Activated gamma-delta T cell treated with anti-CD3 and anti-CD28 coated beads, Interleukin-2, amount 50 U/mL, for 16 hours (primary cell): ENCODE data around the gene AP4B1.

Experiments
- DNase-seq: peaks from one replicate; pipeline ENCODE4 v3.0.0-alpha.2; 2020; ENCODE audit warnings: low read depth

The AP4B1 gene

DNA sequence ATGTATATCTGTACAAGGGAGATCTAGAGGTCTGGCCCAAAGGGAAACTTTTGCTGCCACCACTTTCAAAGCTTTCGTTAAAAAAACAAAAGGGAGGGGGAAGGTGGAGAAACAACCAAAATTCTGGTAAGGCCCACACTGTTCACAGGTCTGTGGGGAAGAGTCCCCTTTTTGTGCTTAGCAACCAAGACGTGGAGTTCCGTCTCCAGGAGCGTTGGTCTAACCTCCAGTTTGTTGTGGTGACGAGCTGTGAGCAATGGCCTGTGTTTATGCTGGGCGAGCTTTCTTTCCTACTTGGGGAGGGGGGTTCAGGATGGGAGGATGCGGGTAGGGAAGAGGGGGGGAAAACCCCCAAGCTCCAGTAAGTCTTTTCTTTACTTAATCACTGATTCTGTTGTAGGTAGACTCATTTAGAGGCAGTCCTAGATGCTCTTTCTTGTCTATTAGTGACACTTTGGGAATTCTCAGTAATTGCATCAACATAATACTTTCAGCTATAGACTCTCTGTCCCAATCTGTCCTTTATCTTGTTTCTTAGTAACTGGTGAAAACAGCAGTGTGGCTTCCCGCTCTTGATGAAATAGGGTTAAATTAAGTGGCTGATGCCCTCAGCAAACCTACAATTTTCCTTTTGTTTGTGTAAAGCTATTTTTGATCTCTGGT is 26.0 kb upstream of the AP4B1 start:
- peak; percentile 59 for DNase-seq

DNA sequence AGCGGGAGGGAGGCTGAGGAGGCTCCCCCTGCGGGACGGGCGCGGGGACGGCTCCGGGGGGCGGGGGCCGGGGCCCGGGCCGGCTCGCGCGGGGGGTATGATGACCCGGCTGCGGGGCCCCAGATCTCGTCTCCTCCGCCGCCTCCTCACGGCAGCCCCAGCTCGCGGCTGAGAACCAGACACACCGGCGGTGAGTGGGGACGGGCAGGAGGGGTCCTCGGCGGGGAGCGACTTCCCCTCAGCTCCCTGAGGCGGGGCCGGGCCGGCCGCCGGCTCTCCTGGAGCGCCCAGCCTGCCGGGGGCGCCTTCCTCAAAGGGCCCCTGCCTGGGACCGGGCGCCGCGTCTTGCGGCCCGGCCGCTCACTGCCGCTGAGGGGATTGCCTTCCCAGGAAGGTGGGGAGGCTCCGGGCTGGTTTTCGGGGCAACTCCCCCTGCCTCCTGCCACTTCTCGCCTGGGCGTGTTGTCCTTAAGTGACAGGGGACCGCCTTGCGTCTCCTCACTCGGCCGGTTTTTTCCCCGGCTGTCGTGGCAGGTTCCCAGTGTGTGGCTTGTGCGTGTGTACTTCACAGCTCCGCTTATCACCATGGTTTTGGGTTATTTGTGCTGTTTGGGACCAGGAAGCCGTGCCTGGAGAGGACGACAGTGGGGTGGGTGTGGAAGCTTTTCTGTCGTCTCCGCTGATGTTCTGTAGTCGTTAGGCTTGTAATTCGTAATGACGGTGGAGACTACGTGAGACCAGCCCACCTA is 25.3 kb upstream of the AP4B1 start:
- peak; percentile 50 for DNase-seq

DNA sequence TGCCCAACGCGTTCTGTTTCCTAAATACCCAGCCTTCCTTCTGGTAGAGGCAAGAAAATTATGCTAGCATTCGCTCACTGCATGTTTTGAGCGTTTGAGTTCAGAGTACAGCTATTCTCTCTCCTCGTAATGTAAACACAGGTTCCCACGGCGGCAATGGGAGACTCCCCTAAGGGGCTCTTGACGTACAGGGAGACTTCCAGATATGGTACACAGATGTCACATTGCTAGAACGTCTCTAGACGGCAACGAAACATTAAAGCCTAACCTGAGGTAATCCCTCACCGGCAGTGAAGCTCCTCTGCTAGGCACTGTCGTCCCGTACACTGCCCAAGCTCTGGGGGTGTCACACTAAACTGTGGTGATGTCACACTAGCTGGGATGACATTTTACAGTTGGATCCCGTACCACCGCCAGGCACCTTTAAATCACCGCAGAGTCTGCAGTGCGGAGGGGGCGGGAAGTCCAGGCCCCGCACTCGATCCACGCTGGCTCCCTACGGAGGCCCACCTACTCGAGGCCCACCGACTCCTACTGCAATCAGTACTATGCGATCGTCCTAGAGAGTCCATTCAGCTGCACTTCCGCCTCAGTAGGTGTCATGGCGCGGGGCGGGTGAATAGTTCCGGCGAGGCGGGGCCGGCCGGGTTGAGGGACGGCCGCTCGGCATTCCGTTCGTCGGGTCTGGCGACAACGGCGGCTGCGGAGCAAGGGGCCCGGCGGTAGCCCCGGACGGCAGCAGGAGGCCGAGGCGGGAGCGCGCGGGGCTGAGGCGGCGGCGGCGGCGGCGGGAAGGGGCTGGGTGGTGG is 24.5 kb upstream of the AP4B1 start, which contains the start of gene HIPK1:
HIPK1 (plus strand) TSS at position 384 of the 809 bp plus-strand sequence.
- peak; percentile 87 for DNase-seq

DNA sequence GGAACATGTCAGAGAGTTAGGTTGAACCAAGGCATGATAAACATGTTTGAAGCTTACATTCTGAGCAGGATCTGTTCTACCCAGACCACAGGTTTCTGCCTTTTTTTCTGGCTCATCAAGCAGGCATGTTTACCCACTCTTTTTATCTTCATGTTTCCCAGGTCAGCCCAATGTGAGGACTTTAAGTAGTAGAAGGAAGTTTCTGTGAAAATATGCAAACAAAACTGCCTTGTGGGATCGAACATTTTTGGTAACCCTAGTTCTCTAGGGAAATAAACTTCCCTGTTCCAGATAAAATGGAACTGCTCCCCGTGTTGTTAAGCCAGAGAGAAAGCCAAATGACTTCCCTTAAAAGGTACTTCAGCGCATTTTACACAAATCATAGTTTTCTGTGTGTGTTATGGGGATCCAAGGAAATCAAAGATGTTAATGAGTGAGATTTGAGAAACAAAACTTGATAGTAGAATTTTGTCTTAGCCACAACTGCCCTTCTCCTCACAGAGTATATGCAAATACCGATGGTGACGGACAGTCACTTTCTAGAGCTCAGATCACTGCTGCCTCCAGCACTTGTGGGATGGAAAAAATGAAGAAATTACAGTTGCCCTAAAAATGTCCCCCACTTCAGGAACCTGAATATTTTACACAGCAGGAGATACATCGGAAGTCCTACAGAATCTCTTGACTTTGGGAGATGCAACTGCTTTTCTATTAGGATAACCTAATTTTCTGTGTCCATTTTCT is 23.8 kb upstream of the AP4B1 start:
- DNase-seq = no peak

DNA sequence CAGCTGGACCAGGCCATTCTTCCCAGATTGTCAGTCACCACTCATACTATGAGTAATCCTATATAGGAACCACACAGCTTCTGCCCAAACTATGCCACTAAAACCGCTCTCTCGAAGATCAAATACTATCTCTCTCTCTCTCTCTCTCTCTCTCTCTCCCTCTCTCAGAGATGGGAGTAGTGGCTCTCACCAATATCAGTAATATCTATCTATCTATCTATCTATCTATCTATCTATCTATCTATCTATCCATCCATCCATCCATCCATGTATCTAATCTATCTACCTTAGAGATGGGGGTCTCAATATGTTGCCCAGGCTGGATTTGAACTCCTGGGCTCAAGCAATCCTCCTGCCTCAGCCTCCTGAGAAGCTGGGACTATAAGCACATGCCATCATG is 19.9 kb upstream of the AP4B1 start:
- no peak for DNase-seq

DNA sequence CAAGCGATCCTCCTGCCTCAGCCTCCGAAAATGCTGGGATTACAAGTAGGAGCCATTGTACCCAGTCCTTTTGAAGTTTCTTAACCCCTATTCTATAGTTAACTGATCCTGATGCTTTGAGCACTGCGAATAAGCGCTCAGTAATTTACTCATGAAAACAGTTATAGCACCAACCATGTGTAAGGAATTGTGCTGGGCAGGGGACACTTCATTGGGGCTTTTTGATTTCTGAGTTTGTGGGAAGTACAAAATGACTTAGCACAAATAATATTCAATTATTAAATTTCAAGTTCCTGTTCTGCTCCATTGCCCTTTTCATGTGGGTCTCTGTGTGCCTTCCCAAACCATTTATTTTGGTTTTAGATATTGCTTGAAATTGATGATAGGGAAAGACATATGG is 18.4 kb upstream of the AP4B1 start:
- DNase-seq = no peak

DNA sequence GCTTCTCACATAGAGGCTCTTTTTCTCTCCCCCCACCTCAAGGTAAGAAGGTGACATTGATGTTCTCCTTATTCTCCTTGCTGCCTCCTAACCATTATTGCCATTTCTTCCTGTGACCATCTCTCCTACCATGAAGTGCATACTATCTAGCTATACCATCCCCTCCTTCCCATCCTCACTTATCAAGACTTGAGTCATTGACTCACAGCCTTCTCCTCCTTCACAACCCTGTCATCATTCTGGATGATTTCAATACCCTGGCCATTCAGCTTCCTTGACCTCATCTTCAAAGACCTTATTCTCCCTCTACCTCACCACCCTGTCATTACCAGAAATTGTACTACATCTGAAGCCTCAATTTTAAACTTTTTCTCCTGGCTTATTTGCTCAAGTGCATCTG is 13.6 kb upstream of the AP4B1 start:
- DNase-seq = no peak

DNA sequence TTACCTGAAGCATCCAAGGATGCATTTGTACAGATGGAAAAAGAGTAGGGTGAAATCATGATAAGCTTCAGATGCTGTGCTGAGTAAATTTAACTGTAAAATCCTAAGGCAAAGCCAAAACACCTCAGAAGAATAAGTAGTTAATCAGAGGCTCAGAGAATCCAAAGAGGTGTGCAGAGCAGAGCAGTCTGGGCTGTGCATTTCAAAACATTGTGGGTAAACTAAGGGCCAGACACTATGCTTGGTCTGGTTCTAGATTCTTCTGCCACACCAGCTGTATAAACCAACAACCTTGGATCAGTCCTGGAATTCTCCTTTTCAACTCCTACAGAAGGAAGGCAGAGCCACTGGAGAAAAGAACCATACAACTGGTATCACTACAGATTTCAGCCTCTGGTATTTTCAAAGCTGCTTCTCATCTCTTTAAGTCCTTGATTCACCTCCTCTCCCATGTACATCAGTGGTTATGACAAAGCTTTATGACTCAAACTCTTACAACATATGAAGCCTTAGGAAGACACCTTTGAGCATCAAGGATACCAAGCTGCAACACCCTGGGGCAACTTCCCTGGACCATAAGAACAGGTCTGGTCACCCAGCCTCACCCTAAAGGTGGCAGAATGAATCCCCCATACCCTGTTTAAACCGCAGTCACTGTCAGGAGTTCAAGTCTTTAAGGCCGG is 12.9 kb upstream of the AP4B1 start:
- no peak for DNase-seq

DNA sequence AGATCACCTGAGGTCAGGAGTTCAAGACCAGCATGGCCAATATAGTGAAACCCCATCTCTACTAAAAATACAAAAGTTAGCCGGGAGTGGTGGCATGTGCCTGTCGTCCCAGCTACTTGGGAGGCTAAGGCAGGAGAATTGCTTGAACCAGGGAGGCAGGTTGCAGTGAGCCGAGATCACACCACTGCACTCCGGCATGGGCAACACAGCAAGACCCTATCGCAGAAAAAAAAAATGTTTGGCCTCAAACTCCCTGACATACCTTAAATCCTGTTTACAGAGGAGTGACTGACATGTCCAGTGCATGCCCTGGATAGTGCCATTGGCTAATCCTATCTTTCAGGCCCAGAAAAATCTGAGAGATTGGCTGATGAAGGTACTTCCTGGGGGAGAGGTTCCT is 12.4 kb upstream of the AP4B1 start:
- DNase-seq = no peak

DNA sequence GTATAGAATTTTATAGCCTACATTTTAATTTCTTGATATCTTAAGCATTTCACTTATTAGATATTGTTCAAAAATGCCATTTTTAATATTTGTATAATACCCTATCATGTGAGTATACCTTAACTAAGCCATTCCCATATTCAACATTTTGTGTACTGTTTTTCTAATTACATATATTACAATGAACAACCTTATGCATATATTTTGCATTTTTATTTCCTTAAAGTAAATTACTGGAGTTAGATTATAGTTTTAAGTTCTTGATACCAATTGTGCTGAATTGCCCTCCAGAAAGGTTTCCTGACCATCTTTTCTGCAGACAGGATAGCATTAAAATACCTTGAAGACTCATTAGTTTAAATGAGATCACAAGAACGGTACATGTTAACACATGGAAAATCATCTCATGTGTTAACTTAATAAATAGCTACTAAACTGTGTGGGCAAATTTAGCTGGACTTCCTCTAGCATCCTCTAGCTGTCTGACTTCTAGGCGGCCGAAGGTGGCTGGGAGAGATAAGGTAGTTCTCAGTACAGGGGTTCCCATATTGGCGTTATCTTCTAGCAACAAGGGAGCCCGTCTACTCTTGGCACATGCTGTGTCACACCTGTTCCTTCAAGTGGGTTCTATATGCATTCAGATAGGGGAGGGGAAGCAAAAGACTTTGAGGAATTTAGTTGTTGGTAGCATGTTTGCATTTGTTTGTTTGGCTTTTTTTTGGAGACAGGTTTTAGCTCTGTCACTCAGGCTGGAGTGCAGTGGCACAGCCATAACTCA is 9.5 kb upstream of the AP4B1 start:
- DNase-seq = no peak

DNA sequence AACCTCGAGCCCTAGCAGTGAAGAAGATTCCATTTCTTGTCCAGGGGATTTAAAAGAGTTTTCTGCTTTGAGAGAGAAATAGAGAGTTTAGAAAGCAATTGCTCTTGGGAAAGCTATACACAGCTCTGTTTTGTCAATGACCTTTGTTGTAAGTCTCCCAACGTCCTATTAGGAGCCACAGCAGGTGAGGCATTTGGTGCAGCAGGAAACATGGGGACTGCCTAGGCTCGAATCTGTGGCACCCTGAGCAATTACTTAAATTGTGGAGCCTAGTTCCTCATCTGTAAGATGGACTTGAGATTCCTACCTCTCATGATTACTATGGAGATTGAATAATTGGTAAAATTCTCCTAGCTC is 8.7 kb upstream of the AP4B1 start:
- no peak for DNase-seq

DNA sequence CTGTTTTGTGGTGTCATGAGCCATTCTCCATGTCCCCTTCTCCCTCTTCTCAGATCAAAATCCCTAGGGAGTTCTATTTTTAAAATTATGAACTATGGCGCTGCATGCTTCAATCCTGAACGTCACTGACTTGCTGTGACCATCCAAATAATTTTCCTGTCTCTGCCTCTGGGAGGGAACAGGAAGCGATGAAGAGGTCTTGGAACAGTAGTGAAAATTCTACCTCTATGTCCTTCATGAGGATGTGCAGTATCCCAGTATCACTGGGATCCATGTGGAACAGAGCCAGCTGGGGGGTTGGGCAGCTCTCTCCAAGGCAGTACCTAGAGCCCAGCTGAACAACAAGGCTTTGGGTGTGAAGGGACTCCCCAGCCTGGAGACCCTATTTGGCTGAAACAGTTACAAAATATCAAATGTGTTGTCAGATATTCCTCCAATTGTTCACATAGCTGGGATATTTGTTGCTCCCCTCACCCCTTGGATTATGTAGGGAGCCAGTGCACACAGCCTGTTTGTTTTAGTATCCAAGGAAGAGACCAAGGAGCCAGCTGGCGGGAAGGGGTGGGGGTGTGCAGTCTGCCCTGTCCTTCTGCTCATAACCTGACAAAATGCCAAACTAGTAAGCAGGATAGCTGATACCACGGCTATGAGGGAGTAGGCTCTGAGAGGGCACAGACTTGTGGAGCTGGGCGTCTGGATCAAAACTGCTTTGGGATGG is 8.2 kb upstream of the AP4B1 start:
- no peak for DNase-seq

DNA sequence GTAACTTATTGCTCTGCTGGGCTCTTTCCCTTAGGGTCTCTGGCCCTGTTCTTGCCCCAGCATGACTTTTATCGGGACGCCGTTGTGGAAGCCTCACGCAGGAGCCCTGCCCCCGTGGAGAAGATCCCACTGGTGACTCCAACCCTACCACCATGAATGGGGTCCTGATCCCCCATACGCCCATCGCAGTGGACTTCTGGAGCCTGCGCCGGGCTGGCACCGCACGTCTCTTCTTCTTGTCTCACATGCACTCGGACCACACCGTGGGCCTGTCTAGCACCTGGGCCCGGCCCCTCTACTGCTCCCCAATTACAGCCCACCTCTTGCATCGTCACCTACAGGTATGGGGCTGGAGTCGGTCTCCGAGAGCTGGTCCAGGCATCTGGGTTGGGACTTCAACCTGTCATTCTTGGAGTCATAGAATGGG is 849 bp upstream of the AP4B1 start:
- peak; percentile 3 for DNase-seq

DNA sequence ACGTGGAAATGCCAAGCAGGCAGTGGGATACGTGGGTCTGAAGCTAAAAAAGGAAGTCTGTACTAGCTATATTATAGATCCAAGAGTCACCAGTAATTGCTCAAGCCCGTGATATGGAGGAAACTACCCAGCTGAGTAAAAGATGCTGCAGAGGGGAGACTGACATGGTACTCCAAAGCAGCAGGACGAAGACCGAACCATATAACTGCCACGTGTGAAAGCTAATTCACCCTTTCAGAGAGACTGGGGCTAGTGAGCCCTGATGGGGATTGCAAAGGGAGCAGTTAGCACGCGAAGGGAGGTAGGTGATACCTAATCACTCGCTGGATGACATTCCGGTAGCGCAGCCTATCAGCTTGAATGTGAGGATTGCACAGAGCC is 316 bp downstream of the AP4B1 start:
- no peak for DNase-seq

DNA sequence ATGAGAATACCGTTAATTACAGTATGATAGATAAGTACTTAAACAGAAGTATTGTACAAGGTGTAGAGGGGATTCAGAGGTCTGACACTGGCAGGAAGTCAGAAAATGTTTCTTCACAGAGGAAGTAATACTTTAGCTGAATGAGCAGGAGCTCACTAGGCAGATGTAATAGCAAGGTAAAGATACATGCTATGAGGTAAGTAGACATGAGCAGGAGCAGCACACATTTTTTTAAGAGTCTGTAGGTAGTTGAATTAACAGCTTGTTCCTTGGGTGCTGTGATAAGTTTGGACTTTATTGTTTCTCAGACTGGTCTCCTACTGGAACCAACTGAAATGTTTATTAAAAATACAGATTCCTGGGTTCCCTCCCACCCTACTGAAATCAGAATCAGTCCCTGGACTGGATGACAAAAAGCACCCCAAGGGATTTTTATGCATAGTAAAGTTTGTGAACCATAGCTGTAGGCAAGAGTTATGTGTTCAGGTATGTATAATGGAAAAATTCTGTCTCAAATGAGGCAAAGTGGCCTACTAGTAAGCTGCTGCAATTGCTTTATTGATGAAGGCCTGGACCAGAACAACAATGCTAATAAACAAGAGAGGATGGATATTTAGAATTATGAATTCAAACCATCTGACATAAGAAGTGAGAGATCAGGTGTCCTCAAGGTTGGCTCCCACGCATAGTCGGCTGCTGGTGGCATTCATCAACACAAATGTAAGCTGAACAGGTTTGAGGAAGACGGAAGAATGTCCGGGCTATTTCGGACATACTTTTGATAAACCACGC is 902 bp downstream of the AP4B1 start:
- no peak for DNase-seq

DNA sequence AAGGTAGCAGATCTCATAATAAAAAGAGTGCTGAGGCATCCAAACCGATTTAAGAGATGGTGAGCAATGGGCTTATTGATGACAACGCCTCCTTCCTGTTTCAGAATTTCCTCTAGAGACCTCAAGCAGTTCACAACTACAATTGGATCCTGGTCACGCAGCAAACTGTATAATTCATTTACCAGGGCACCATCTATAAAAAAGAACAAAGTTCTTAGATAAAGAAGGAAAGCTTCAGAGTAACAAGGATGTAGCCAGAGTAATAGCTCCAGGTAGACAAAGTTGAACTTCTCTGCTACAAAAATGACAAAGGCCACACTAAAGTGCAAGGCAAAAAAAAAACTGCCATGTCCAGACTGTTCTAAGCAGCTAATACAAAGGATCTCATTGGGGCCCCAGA is 3.4 kb downstream of the AP4B1 start:
- DNase-seq = no peak

DNA sequence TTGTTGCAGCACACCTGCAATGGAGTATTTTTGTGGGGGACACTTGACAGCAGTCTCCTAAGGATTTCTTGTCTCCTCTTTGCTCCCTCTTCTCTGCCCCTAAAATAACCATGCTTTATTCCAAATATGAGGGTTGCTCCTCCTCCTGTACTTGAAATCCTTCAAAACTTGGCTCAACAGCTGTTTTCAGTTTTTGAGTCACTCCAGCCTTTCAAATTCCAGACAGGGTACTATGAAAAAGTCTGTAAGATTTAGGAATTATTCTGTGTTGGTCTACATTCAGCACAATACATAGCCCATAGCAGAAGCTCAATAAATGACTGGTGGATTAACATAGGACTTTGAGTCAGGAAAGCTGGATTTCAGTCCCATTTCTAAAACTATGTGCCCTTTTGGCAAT is 5.5 kb downstream of the AP4B1 start:
- DNase-seq = no peak

DNA sequence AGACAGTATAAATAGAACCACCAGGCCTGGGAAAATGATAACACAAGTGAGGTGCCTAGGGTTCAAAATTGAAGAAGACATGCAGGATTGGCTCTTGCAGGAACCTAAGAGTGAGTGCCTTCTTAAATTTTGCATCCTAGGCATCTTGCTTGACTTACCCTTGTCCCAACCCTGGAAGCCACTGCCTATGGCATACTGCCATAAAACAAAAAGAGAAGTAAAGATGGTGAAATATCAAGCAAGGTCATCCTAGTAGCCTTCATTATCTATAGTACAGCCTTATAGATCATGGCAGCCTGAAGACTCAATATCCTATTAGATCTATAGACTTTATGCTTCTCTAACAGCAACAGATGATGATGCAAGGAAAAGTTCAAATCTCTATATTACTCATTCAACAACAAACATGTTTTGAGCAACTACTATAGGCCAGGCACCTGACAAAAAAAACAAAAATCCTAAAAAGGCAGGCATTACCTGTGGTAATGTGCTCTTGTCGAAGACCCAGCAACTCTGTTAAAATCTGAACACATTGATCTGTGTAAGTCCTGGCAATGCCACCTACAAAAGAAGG is 6.3 kb downstream of the AP4B1 start:
- no peak for DNase-seq

DNA sequence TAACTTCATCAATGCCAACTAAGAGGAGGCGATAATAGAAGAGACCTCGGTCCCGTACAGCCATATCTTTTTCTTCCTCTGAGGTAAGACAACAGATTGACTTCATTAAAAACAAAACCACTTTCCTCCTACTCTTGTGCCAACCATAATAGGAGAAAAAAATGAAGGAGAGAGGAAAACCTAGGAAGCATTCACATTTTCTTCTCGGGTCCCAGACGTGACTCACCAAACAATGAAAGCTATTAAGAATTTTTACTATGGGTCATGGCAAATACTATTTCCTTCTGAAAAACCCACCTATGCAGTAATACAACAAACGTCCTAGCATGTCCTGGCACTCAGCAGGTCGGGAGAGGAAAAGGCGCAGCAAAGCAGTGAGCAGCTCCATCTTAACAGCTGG is 8.6 kb downstream of the AP4B1 start:
- no peak for DNase-seq
